ENCODE measurements around the gene RHOF.
A peak's percentile ranks its signal among the peaks of the same experiment; 100 is the strongest.

DNA sequence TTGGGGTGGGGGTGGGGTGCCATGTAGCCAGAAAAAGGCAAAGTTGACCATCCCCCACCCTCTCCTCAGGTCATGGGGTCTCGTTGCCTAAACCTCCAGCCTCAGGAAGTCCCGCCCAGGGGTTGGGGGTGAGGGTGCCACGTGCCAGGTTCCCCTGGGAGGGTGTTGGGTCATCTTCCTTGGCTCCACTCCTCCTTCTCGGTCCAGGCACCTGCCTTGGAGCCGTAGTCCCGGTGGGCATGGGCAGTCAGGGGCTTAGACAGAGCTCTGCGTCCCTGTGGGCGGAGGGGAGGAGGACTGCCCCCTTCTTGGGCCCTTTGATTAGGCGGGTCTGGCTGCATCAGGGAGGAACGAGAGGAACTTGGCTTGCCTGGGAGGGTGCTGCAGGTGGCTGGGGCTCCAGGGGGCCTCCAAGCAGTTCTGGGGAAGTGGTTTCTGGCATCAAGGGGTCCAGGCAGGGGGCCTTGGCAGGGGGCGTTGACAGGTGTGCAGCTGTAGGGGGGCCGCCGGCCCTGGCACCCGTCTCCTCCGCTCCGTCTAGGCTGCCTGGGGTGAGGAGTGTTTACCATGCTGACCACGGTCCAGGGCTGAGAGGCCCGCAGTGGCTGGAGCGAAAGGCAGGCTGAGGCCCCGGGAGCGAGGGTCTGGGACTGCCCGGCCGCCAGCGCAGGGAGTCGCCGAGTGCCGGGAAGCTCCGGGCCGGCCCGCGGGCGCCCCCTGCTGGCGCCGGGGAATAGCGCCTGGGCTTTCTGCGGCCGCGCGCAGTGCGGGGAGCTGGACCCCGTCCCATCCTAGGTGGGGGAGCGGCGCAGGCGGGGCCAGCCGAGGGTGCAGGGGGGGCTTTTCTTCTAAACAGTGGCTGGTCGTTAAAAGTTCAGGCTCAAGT lies 18.2 kb upstream of the RHOF start:
- TF ChIP-seq, protein P1, sequence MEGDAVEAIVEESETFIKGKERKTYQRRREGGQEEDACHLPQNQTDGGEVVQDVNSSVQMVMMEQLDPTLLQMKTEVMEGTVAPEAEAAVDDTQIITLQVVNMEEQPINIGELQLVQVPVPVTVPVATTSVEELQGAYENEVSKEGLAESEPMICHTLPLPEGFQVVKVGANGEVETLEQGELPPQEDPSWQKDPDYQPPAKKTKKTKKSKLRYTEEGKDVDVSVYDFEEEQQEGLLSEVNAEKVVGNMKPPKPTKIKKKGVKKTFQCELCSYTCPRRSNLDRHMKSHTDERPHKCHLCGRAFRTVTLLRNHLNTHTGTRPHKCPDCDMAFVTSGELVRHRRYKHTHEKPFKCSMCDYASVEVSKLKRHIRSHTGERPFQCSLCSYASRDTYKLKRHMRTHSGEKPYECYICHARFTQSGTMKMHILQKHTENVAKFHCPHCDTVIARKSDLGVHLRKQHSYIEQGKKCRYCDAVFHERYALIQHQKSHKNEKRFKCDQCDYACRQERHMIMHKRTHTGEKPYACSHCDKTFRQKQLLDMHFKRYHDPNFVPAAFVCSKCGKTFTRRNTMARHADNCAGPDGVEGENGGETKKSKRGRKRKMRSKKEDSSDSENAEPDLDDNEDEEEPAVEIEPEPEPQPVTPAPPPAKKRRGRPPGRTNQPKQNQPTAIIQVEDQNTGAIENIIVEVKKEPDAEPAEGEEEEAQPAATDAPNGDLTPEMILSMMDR (IDR thresholded peaks at IDR 0.05), result peak; percentile 95 to 100 (median 97)
- TF ChIP-seq POLR2A (IDR thresholded peaks at IDR 0.05), result peak in 1 of 2 donors; percentile 22
